ENCODE data around the gene IFT52.

Gene IFT52

DNA sequence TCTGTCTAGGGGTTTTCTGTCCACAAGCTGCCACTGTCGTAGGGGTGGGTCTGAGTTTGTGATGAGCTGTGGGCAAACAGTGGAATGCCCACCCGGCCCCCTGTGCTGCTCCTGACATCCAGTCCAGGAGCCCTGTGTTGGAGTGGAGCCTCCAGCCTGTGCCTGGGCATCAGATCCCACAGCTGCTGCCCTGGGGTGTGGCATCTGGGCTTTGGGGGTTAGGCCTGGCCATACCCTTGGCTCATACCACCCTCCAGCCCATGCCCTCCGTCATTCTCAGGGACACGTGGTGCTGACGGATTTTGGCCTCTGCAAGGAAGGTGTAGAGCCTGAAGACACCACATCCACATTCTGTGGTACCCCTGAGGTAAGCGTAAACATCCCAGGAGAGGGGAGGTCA is 19.0 kb upstream of the IFT52 start:
- H2BK15ac ChIP-seq (ENCODE audit: low read length), result no peak overlapping the region
- H3K36me3 ChIP-seq (replicated peaks in 1 of 2; ENCODE audit: control insufficient read depth in 2 of 2, insufficient read depth in 2 of 2, low read length in 2 of 2), result no peaks in the 10 kb centered on the region
- H3K79me1 ChIP-seq (ENCODE audit: low read depth, low read length), result no peaks in the 10 kb centered on the region
- no peak overlapping the region for H3K27ac ChIP-seq (replicated peaks; ENCODE audit: low read length)
- no peak overlapping the region for H2AFZ ChIP-seq (ENCODE audit: low read length)
- no peaks in the 10 kb centered on the region for H3K9me3 ChIP-seq (replicated peaks in 1 of 2; ENCODE audit: control insufficient read depth in 2 of 2, insufficient read depth in 1 of 2, low read depth in 1 of 2, low read length in 2 of 2)
- H3K9ac ChIP-seq (ENCODE audit: low read depth, low read length, poor library complexity), result peak overlapping the region; percentile 12
- peaks cover 0 to 3% (median 0%) of the 10 kb centered on the region in 3 experiments for H3K27me3 ChIP-seq (ENCODE audit: control insufficient read depth in 3 of 3, insufficient read depth in 3 of 3, low read depth in 1 of 3, low read length in 3 of 3)
- DNase-seq (ENCODE audit: low spot score), result no peak
- no peak overlapping the region for H4K8ac ChIP-seq (ENCODE audit: low read depth, low read length)
- H2BK5ac ChIP-seq (ENCODE audit: low read length), result no peak overlapping the region
- no peak overlapping the region for H3K14ac ChIP-seq (ENCODE audit: low read length)
- WGBS, 2 donors (ENCODE audit: extremely low coverage in 2 of 2, insufficient read length in 2 of 2, insufficient replicate concordance in 1 of 2), result no CpG with 5 or more reads among the region's 6 CpGs
- no peak overlapping the region for H3K18ac ChIP-seq (ENCODE audit: low read length)
- H3K4ac ChIP-seq (ENCODE audit: low read length), result no peak overlapping the region
- no peak overlapping the region for H3K4me3 ChIP-seq (ENCODE audit: low read length in 2 of 2)
- no peak overlapping the region for H2BK120ac ChIP-seq (ENCODE audit: low read depth, low read length)
- no peaks in the 10 kb centered on the region for H3K4me1 ChIP-seq (ENCODE audit: control insufficient read depth in 2 of 2, insufficient read depth in 1 of 2, low read depth in 1 of 2, low read length in 2 of 2)
- H3K23ac ChIP-seq (ENCODE audit: low read depth, low read length, poor library complexity), result peak overlapping the region; percentile 68
- no peak overlapping the region for H3K4me2 ChIP-seq (ENCODE audit: insufficient read depth, low read length, poor library complexity, severe bottlenecking)
- no peak overlapping the region for H2AK5ac ChIP-seq (ENCODE audit: low read depth, low read length)
- H4K91ac ChIP-seq (ENCODE audit: low read depth, low read length, poor library complexity), result no peak overlapping the region
- no peak overlapping the region for H2BK12ac ChIP-seq (ENCODE audit: low read length)

DNA sequence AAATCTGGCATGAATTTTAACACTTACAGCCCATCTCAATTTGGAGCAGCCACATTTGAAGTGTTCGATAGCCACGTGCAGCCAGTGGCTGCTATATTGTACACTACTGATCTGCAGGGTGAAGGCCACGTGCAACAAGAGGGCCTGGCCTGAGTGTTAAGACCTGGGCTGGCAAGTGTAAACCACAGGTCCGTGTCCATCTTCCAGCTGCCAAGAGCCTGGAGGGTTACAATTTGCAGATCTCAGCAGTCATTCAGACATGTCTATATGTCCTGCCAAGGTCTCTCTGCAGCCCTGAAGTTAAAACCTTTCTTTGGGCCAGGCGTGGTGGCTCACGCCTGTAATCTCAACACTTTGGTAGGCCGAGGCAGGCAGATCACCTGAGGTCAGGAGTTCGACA is 17.8 kb upstream of the IFT52 start:
- no peak overlapping the region for H3K23ac ChIP-seq (ENCODE audit: low read depth, low read length, poor library complexity)
- no peaks in the 10 kb centered on the region for H3K4me1 ChIP-seq (ENCODE audit: control insufficient read depth in 2 of 2, insufficient read depth in 1 of 2, low read depth in 1 of 2, low read length in 2 of 2)
- H2BK15ac ChIP-seq (ENCODE audit: low read length), result no peak overlapping the region
- H2BK12ac ChIP-seq (ENCODE audit: low read length), result no peak overlapping the region
- H3K9ac ChIP-seq (ENCODE audit: low read depth, low read length, poor library complexity), result no peak overlapping the region
- H3K27ac ChIP-seq (replicated peaks; ENCODE audit: low read length), result no peak overlapping the region
- H2AK5ac ChIP-seq (ENCODE audit: low read depth, low read length), result no peak overlapping the region
- H3K4me2 ChIP-seq (ENCODE audit: insufficient read depth, low read length, poor library complexity, severe bottlenecking), result no peak overlapping the region
- H3K27me3 ChIP-seq (ENCODE audit: control insufficient read depth in 3 of 3, insufficient read depth in 3 of 3, low read depth in 1 of 3, low read length in 3 of 3), result no peaks in the 10 kb centered on the region
- no peak for DNase-seq (ENCODE audit: low spot score)
- no peak overlapping the region for H2BK120ac ChIP-seq (ENCODE audit: low read depth, low read length)
- H2AFZ ChIP-seq (ENCODE audit: low read length), result no peak overlapping the region
- no peak overlapping the region for H3K4ac ChIP-seq (ENCODE audit: low read length)
- H4K8ac ChIP-seq (ENCODE audit: low read depth, low read length), result no peak overlapping the region
- no peaks in the 10 kb centered on the region for H3K9me3 ChIP-seq (replicated peaks in 1 of 2; ENCODE audit: control insufficient read depth in 2 of 2, insufficient read depth in 1 of 2, low read depth in 1 of 2, low read length in 2 of 2)
- H2BK5ac ChIP-seq (ENCODE audit: low read length), result no peak overlapping the region
- no peak overlapping the region for H3K4me3 ChIP-seq (ENCODE audit: low read length in 2 of 2)
- H3K36me3 ChIP-seq (replicated peaks in 1 of 2; ENCODE audit: control insufficient read depth in 2 of 2, insufficient read depth in 2 of 2, low read length in 2 of 2), result no peaks in the 10 kb centered on the region
- WGBS, 2 donors (ENCODE audit: extremely low coverage in 2 of 2, insufficient read length in 2 of 2, insufficient replicate concordance in 1 of 2), result no CpG with 5 or more reads among the region's 8 CpGs
- no peak overlapping the region for H4K91ac ChIP-seq (ENCODE audit: low read depth, low read length, poor library complexity)
- H3K18ac ChIP-seq (ENCODE audit: low read length), result no peak overlapping the region
- H3K14ac ChIP-seq (ENCODE audit: low read length), result peak overlapping the region; percentile 32
- no peaks in the 10 kb centered on the region for H3K79me1 ChIP-seq (ENCODE audit: low read depth, low read length)

DNA sequence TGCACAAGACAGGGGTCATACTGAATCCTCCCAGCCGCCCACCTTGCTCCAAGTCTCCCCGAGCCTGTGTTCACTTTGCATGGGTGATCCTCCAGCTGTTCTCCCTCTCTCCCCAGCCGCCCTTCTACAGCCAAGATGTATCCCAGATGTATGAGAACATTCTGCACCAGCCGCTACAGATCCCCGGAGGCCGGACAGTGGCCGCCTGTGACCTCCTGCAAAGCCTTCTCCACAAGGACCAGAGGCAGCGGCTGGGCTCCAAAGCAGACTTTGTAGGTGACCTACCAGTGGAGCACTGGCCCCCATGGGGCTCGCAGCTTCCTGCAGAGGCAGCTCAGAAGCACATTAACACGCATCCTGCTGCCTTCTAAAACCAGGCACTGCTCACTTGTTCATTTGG is 14.6 kb upstream of the IFT52 start:
- Histone ChIP-seq H3K4me2 (ENCODE audit: insufficient read depth, low read length, poor library complexity, severe bottlenecking) (no peak overlapping the region), H2BK15ac (ENCODE audit: low read length) (no peak overlapping the region), H3K14ac (ENCODE audit: low read length) (no peak overlapping the region), H3K4me1 (ENCODE audit: control insufficient read depth in 2 of 2, insufficient read depth in 1 of 2, low read depth in 1 of 2, low read length in 2 of 2) (no peaks in the 10 kb centered on the region), H3K4me3 (ENCODE audit: low read length in 2 of 2) (no peak overlapping the region), H2BK120ac (ENCODE audit: low read depth, low read length) (no peak overlapping the region), H3K27ac (replicated peaks; ENCODE audit: low read length) (no peak overlapping the region), H3K79me1 (ENCODE audit: low read depth, low read length) (no peaks in the 10 kb centered on the region), H3K27me3 (ENCODE audit: control insufficient read depth in 3 of 3, insufficient read depth in 3 of 3, low read depth in 1 of 3, low read length in 3 of 3) (no peaks in the 10 kb centered on the region), H4K91ac (ENCODE audit: low read depth, low read length, poor library complexity) (no peak overlapping the region), H2BK12ac (ENCODE audit: low read length) (no peak overlapping the region), H4K8ac (ENCODE audit: low read depth, low read length) (no peak overlapping the region), H3K36me3 (replicated peaks in 1 of 2; ENCODE audit: control insufficient read depth in 2 of 2, insufficient read depth in 2 of 2, low read length in 2 of 2) (no peaks in the 10 kb centered on the region), H3K18ac (ENCODE audit: low read length) (no peak overlapping the region), H2BK5ac (ENCODE audit: low read length) (no peak overlapping the region), H3K23ac (ENCODE audit: low read depth, low read length, poor library complexity) (no peak overlapping the region), H3K9me3 (replicated peaks in 1 of 2; ENCODE audit: control insufficient read depth in 2 of 2, insufficient read depth in 1 of 2, low read depth in 1 of 2, low read length in 2 of 2) (no peaks in the 10 kb centered on the region), H3K9ac (ENCODE audit: low read depth, low read length, poor library complexity) (no peak overlapping the region), H3K4ac (ENCODE audit: low read length) (no peak overlapping the region), H2AFZ (ENCODE audit: low read length) (no peak overlapping the region), H2AK5ac (ENCODE audit: low read depth, low read length) (no peak overlapping the region)
- no peak for DNase-seq (ENCODE audit: low spot score)
- no CpG with 5 or more reads among the region's 10 CpGs for WGBS, 2 donors (ENCODE audit: extremely low coverage in 2 of 2, insufficient read length in 2 of 2, insufficient replicate concordance in 1 of 2)

DNA sequence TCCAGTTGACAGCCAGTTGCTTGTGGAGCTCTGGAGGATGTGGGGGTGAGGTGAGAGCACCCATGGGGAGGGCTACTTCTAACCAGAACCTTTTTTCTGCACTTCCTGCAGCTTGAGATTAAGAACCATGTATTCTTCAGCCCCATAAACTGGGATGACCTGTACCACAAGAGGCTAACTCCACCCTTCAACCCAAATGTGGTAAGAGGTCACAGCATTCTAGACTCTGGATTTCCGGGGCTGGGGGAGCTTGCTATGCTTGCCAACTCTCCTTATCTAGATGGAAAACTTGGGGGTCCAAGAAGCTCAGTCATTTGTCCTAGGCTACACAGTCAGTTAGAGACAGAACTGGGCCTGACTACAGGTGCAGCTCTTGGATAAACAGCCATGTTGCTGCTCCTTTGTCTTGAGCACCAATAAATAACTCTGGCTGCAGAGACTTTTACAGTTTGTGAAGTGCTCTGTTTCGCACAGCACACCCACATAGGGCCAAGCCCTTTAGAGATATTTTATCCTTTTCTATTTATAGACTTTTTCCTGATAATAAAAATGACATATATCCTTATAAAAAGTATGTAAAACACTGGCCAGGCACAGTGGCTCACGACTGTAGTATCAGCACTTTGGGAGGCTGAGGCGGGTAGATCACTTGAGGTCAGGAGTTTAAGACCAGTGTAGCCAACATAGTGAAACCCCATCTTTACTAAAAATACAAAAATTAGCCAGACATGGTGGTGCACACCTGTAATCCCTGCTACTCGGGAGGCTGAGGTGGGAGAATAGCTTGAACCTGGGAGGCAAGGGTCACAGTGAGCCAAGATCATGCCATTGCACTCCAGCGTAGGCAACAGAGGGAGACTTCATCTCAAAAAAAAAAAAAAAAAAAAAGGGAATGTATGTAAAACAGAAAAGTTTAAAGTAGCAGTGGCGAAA is 10.6 kb upstream of the IFT52 start:
- Histone ChIP-seq H2AFZ (ENCODE audit: low read length) (no peak overlapping the region), H3K23ac (ENCODE audit: low read depth, low read length, poor library complexity) (no peak overlapping the region), H3K18ac (ENCODE audit: low read length) (no peak overlapping the region), H2BK5ac (ENCODE audit: low read length) (no peak overlapping the region), H2BK120ac (ENCODE audit: low read depth, low read length) (no peak overlapping the region), H3K27ac (replicated peaks; ENCODE audit: low read length) (no peak overlapping the region), H3K4me3 (ENCODE audit: low read length in 2 of 2) (no peak overlapping the region), H4K91ac (ENCODE audit: low read depth, low read length, poor library complexity) (no peak overlapping the region), H2BK12ac (ENCODE audit: low read length) (no peak overlapping the region), H3K27me3 (ENCODE audit: control insufficient read depth in 3 of 3, insufficient read depth in 3 of 3, low read depth in 1 of 3, low read length in 3 of 3) (no peaks in the 10 kb centered on the region), H2BK15ac (ENCODE audit: low read length) (no peak overlapping the region), H3K4me1 (ENCODE audit: control insufficient read depth in 2 of 2, insufficient read depth in 1 of 2, low read depth in 1 of 2, low read length in 2 of 2) (no peaks in the 10 kb centered on the region), H3K9me3 (replicated peaks in 1 of 2; ENCODE audit: control insufficient read depth in 2 of 2, insufficient read depth in 1 of 2, low read depth in 1 of 2, low read length in 2 of 2) (no peaks in the 10 kb centered on the region), H3K36me3 (replicated peaks in 1 of 2; ENCODE audit: control insufficient read depth in 2 of 2, insufficient read depth in 2 of 2, low read length in 2 of 2) (no peaks in the 10 kb centered on the region), H3K79me1 (ENCODE audit: low read depth, low read length) (no peaks in the 10 kb centered on the region), H3K4ac (ENCODE audit: low read length) (no peak overlapping the region), H3K4me2 (ENCODE audit: insufficient read depth, low read length, poor library complexity, severe bottlenecking) (no peak overlapping the region), H3K14ac (ENCODE audit: low read length) (no peak overlapping the region), H4K8ac (ENCODE audit: low read depth, low read length) (no peak overlapping the region), H3K9ac (ENCODE audit: low read depth, low read length, poor library complexity) (no peak overlapping the region), H2AK5ac (ENCODE audit: low read depth, low read length) (no peak overlapping the region)
- no peak for DNase-seq (ENCODE audit: low spot score)
- no CpG with 5 or more reads among the region's 7 CpGs for WGBS, 2 donors (ENCODE audit: extremely low coverage in 2 of 2, insufficient read length in 2 of 2, insufficient replicate concordance in 1 of 2)

All from neuronal stem cell (in vitro differentiated cells).